Activated T-cell treated with anti-CD3 and anti-CD28 coated beads, Interleukin-2, amount 50 U/mL, for 72 hours (primary cell): Measurements from ENCODE around the gene RFXANK. TPM values are rescaled to one million over a fixed set of nuclear protein-coding genes. Genes with fewer than 3 reads are reported as not detected.
"Not testable (repeated sequence)": the region's sequence is repeated elsewhere in the genome, so short reads cannot be mapped to it uniquely, and the experiment has no call there.

Source experiments
- ATAC-seq, 2 donors: fragments of 150-1000 bp; cut with Tn5 transposase; replicated peaks in 1 of 2; 2 replicates each; pipeline ENCODE4 v1.10.0; 2021; ENCODE audit warnings: moderate library complexity in 2 of 2, mild to moderate bottlenecking in 1 of 2
- DNase-seq, 2 donors: peaks; one replicate each; pipeline ENCODE4 v3.0.0; 2021 to 2022; ENCODE audit warnings: mixed read lengths in 1 of 2
- H3K27ac Mint-ChIP-seq: one replicate; pipeline ENCODE4 v1.8.0; 2022; ENCODE audit warnings: mild to moderate bottlenecking, moderate library complexity, mixed read lengths
- H3K27me3 Mint-ChIP-seq: one replicate; pipeline ENCODE4 v1.8.0; 2022; ENCODE audit warnings: low read depth, mixed read lengths
- H3K36me3 Mint-ChIP-seq, 2 donors: one replicate each; pipeline ENCODE4 v1.8.0; 2022; ENCODE audit warnings: mixed read lengths in 2 of 2, mild to moderate bottlenecking in 1 of 2; ENCODE audit not compliant: insufficient read depth in 2 of 2
- H3K4me1 Mint-ChIP-seq: one replicate; pipeline ENCODE4 v1.8.0; 2022; ENCODE audit warnings: low read depth, mixed read lengths
- H3K4me3 Mint-ChIP-seq, 2 donors: one replicate each; pipeline ENCODE4 v1.8.0; 2022; ENCODE audit warnings: mild to moderate bottlenecking in 2 of 2, mixed read lengths in 2 of 2, moderate library complexity in 2 of 2
- H3K9me3 Mint-ChIP-seq, 2 donors: one replicate each; pipeline ENCODE4 v1.8.0; 2022; ENCODE audit warnings: mixed read lengths in 2 of 2
- total RNA-seq, 2 donors: library from RNA; stranded (reverse); gene quantifications; one replicate each; pipeline ENCODE4 v1.2.3, GENCODE V29; 2022

RFXANK gene, protein sequence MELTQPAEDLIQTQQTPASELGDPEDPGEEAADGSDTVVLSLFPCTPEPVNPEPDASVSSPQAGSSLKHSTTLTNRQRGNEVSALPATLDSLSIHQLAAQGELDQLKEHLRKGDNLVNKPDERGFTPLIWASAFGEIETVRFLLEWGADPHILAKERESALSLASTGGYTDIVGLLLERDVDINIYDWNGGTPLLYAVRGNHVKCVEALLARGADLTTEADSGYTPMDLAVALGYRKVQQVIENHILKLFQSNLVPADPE
- 100 to 1,000 TPM in 1 of 2 donors, 10 to 100 TPM in 1; 83.8 to 107 TPM for total RNA-seq

DNA sequence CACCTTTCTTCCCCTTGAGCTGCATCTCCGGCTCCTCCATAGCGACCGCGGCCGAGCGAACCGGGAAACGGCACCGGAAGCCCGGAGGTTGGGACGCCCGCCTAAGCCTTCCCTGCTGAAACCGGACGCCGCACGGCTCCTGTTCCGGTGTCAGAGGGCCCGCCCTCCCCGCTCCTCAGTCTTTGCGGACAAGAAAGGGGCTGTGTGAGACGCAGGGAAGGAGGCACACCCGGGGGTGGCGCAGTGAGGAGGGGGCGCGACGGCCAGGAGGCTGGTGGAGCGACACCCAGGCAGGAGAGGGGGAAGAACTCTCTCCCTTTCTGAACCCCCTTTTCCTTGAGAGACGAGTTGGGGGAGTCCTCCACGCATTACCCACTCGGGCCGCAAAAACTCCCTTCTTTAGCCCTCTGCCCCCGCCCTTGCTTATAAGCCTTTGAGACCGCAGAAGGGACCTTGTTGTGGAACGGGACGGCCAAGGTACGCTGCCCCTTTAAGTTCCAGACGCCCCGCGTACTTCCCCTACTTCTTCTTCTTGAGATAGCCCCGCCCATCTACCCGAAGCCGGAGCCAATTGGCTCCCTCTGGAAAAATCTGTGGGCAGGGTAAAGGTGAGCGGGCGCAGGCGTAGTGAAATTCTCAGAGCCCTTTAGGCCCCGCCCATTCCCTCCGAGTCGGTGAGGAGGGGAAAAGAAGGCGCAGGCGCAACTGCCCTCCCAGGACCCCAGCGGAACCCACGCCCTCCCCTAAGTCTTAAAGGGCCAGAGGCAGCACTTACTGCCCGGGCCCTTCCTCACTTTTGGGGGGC, at the start of gene RFXANK, which contains the start of gene BORCS8:
Gene RFXANK, plus strand, starts transcription at position 181 of the 805 bp plus-strand sequence. CDS start 1,689 bp downstream, outside the sequence.
Gene BORCS8, minus strand, starts transcription at position 75 of the 805 bp plus-strand sequence. Its CDS starts 35 bp downstream, at position 40.
- H3K9me3 Mint-ChIP-seq: no peaks in the 10 kb centered on the region
- DNase-seq: peak; percentile 98 to 99

DNA sequence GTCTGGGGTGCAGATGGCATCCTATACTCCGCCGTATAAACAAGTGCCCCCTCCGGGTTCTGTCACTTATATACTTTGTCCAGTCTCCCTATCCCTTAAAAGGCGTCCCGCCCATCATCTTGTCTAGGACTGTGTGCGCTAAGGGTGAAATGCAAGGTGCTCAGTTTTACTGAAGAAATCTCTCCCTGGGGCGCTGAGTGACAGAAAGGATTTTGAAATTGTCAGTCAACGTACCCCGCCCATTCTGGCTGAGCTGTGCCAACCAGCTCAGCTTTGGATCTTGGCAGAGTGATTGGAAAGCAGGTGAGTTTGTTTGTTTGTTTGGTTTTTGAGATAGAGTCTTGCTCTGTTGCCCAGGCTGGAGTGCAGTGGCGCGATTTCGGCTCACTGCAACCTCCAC, 49.7 kb upstream of the RFXANK start:
- Mint-ChIP-seq H3K36me3 (peaks cover 0 to 3% of the 10 kb centered on the region in 2 donors), H3K27ac (no peak overlapping the region), H3K9me3 (no peaks in the 10 kb centered on the region), H3K4me3 (no peak overlapping the region), H3K27me3 (no peaks in the 10 kb centered on the region), H3K4me1 (peaks cover 13% of the 10 kb centered on the region)
- ATAC-seq (no peak), DNase-seq (no peak)

More for the DNA sequence above, at the start of gene RFXANK, which contains the start of gene BORCS8:
- peak; percentile 88 to 90 for ATAC-seq
- H3K4me1 Mint-ChIP-seq: peaks cover 51% of the 10 kb centered on the region
- peak within 1 kb of the TSS; percentile 93 to 96 for H3K4me3 Mint-ChIP-seq
- H3K36me3 Mint-ChIP-seq: peaks cover 0 to 7% of the 10 kb centered on the region in 2 donors
- peak within 1 kb of the TSS; percentile 99 for H3K27ac Mint-ChIP-seq
- H3K27me3 Mint-ChIP-seq: no peaks in the 10 kb centered on the region

DNA sequence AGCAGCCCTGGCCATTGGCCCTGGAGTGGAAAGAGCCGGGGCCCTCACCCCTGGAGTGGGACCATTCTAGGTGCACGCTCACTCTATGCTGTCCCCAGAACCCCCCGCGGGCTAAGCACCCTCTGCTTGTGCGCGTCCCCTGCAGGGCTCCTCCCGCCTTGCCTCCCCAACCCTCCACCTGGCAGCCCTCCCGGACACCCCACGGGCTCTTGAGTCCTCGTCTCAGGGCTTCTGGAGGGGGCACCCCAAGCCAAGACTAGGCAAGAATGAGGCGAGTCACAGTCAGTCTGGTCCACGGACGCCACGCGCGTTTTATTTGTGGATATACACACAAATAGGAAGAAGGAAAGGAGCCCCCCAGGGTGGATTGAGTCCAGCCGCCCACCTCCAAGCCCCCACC, 46.8 kb upstream of the RFXANK start:
- peak in 1 of 2 donors; percentile 5 for ATAC-seq
- no peaks in the 10 kb centered on the region for H3K9me3 Mint-ChIP-seq
- no peak overlapping the region for H3K4me3 Mint-ChIP-seq
- no peak overlapping the region for H3K27ac Mint-ChIP-seq
- no peak for DNase-seq
- no peaks in the 10 kb centered on the region for H3K36me3 Mint-ChIP-seq
- H3K27me3 Mint-ChIP-seq: no peaks in the 10 kb centered on the region
- no peaks in the 10 kb centered on the region for H3K4me1 Mint-ChIP-seq

DNA sequence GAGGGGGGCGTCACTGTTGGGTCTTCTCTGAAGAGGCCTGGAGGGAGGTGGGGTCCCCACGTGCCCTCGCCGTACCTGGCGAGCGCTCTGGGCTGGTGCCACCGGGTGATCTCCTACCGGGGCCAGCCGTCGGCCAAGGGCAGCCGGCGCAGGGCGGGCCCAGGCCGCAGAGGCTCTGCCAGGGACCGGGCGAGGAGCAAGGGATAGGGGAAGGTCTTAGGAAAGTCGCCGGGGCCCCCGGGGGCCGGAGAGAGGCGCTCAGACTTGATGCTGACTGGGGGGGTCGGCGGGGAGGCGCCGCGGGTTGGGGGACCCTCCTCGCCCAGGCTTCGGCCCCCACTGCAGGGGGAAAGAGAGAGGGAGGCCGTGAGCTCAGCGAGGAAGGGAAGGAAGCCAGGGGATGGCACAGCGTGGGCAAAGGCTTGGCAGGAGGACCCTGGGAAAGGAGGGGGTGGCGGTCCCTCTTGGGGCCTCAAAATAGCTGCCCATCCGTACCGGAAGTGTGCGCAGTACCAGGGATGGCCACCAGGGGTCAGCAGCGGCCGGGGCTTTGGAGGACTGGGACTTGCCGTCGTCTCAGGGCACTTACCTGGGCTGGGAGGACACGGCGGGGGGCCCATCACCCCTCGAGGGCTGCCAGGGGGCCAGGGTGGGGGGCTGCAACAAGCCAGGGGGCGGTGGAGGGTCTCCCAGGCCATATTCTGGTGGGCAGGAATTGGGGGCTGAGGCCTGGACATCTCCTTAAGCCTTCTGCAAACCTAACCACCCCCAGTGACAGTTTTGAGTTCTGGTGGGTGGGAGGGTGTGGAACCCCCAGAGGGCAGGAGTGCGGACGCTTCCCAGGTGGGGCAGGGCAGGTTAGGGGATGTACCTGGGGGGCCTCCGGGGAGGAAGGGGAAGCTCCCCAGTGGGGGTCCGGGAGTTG, 46.1 kb upstream of the RFXANK start:
- no peaks in the 10 kb centered on the region for H3K9me3 Mint-ChIP-seq
- DNase-seq: peak; percentile 87 to 92

DNA sequence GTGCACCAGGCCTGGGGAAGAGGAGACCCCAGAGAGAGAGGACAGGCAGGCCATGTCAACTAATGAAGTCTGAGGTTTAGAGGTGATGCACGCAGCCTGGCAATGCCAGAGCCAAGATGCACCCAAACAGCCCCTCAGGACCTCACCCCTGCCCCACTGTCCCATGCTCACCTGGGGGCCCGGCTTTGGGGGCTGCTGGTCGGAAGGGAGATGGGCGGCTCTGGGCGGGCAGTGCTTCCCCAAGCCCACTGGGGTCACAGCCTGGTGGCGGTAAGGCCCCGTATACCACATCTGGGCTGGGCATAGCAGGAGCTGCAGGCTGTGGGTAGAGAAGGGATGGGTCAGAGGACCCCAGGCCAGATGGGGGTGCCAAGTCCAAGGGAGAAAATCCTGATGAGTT, 45.2 kb upstream of the RFXANK start:
- no peak for ATAC-seq
- no peaks in the 10 kb centered on the region for H3K9me3 Mint-ChIP-seq

More for the DNA sequence above, 46.1 kb upstream of the RFXANK start:
- peak; percentile 81 to 83 for ATAC-seq
- Mint-ChIP-seq H3K36me3 (no peaks in the 10 kb centered on the region), H3K27me3 (no peaks in the 10 kb centered on the region), H3K4me3 (no peak overlapping the region), H3K27ac (no peak overlapping the region), H3K4me1 (no peaks in the 10 kb centered on the region)

DNA sequence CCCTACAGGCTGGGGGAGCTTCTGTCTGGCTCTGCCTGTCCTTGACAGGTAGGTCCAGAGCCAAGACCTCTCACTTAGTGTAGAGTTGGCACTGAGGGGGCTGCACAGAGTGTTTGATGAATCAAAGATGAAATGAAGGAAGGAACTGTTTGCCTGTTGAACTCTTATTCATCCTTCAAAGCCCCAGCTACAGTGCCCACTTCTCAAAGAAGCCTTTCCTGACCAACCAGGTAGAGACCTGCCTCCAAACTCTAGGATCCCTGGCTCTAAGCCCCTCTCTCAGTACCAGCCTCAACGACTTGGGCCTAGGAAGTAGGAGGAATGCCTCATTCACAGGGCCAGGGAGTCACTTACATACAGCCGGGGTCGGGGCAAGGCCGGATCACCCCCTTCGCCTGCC, 44.7 kb upstream of the RFXANK start:
- Mint-ChIP-seq H3K9me3 (no peaks in the 10 kb centered on the region), H3K27me3 (no peaks in the 10 kb centered on the region), H3K4me1 (no peaks in the 10 kb centered on the region), H3K36me3 (no peaks in the 10 kb centered on the region), H3K4me3 (no peak overlapping the region), H3K27ac (no peak overlapping the region)
- no peak for ATAC-seq
- no peak for DNase-seq

More for the DNA sequence above, 45.2 kb upstream of the RFXANK start:
- no peaks in the 10 kb centered on the region for H3K27me3 Mint-ChIP-seq
- H3K36me3 Mint-ChIP-seq: no peaks in the 10 kb centered on the region
- H3K4me1 Mint-ChIP-seq: no peaks in the 10 kb centered on the region
- H3K27ac Mint-ChIP-seq: no peak overlapping the region
- no peak for DNase-seq
- H3K4me3 Mint-ChIP-seq: no peak overlapping the region

DNA sequence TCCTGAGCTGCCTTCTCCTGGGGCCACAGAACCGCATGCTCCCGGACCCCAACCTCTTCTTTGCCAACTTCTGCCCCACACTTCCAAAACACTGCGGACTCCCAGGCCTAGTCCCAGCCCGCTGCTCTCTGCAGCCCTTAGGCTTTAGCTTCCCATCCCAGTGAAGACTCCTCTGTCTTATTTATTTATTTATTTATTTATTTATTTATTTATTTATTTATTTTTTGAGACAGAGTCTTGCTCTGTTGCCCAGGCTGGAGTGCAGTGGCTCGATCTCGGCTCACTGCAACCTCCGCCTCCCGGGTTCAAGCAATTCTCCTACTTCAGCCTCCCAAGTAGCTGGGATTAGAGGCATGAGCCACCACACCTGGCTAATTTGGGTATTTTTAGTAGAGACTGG, 43.6 kb upstream of the RFXANK start:
- not testable (repeated sequence) for H3K4me1 Mint-ChIP-seq, DNase-seq, H3K27ac Mint-ChIP-seq, H3K36me3 Mint-ChIP-seq, H3K4me3 Mint-ChIP-seq, H3K27me3 Mint-ChIP-seq, ATAC-seq, H3K9me3 Mint-ChIP-seq

- no peaks in the 10 kb centered on the region for H3K27me3 Mint-ChIP-seq
- H3K4me1 Mint-ChIP-seq: no peaks in the 10 kb centered on the region
- no peak for ATAC-seq
- no peak overlapping the region for H3K27ac Mint-ChIP-seq
- no peak for DNase-seq
- H3K4me3 Mint-ChIP-seq: no peak overlapping the region
- H3K9me3 Mint-ChIP-seq: no peaks in the 10 kb centered on the region
- H3K36me3 Mint-ChIP-seq: no peaks in the 10 kb centered on the region
Measured at GRCh38 chr19:19149435-19149834, 42.6 kb upstream of the RFXANK start.

GRCh38 chr19:19151418-19151817, 40.6 kb upstream of the RFXANK start:
- no peak for ATAC-seq
- Mint-ChIP-seq H3K27me3 (no peaks in the 10 kb centered on the region), H3K27ac (no peak overlapping the region), H3K4me3 (no peak overlapping the region), H3K9me3 (no peaks in the 10 kb centered on the region), H3K4me1 (no peaks in the 10 kb centered on the region), H3K36me3 (peaks cover 0 to 3% of the 10 kb centered on the region in 2 donors)
- DNase-seq: no peak

- no peak overlapping the region for H3K4me3 Mint-ChIP-seq
- DNase-seq: no peak
Measured at GRCh38 chr19:19152668-19153384, 39.2 kb upstream of the RFXANK start.

GRCh38 chr19:19154768-19155494, 37.1 kb upstream of the RFXANK start:
- no peak for ATAC-seq
- Mint-ChIP-seq H3K27ac (no peak overlapping the region), H3K4me3 (no peak overlapping the region), H3K27me3 (no peaks in the 10 kb centered on the region), H3K9me3 (no peaks in the 10 kb centered on the region), H3K4me1 (no peaks in the 10 kb centered on the region), H3K36me3 (peaks cover 0 to 3% of the 10 kb centered on the region in 2 donors)
- no peak for DNase-seq

More at GRCh38 chr19:19152668-19153384, 39.2 kb upstream of the RFXANK start:
- peaks cover 0 to 3% of the 10 kb centered on the region in 2 donors for H3K36me3 Mint-ChIP-seq
- no peaks in the 10 kb centered on the region for H3K27me3 Mint-ChIP-seq
- H3K4me1 Mint-ChIP-seq: no peaks in the 10 kb centered on the region
- H3K27ac Mint-ChIP-seq: no peak overlapping the region
- ATAC-seq: no peak
- H3K9me3 Mint-ChIP-seq: no peaks in the 10 kb centered on the region
